ENCODE results near the gene FOXK2.

- TF ChIP-seq CHD2 (IDR thresholded peaks at IDR 0.05; ENCODE audit: low read length), result no peak
- TF ChIP-seq EP300 (IDR thresholded peaks at IDR 0.05; ENCODE audit: borderline replicate concordance in 1 of 2, low read depth in 2 of 2, low read length in 2 of 2), result no peak
- no peak for TF ChIP-seq YY1 (IDR thresholded peaks at IDR 0.05; ENCODE audit: low read depth, low read length)
- TF ChIP-seq POLR2AphosphoS5 (IDR thresholded peaks at IDR 0.05; ENCODE audit: low read depth, low read length), result no peak
- no peak for TF ChIP-seq CTCF (IDR thresholded peaks at IDR 0.05; ENCODE audit: control extremely low read depth in 1 of 3, insufficient read depth in 1 of 3, low read depth in 1 of 3, low read length in 3 of 3)
- TF ChIP-seq POLR2A (IDR thresholded peaks at IDR 0.05; ENCODE audit: control extremely low read depth in 1 of 2, low read depth in 2 of 2, low read length in 2 of 2), result no peak
- no peak for TF ChIP-seq USF2 (IDR thresholded peaks at IDR 0.05; ENCODE audit: low read length)
- TF ChIP-seq BCL11A (IDR thresholded peaks at IDR 0.05; ENCODE audit: low read depth in 2 of 2, low read length in 2 of 2), result no peak
- TF ChIP-seq KDM5A (IDR thresholded peaks at IDR 0.05; ENCODE audit: low read length), result no peak
- TF ChIP-seq KDM4A (IDR thresholded peaks at IDR 0.05; ENCODE audit: low read depth, low read length, severe bottlenecking), result no peak
- no peak for TF ChIP-seq EZH2 (IDR thresholded peaks at IDR 0.05; ENCODE audit: low read depth, low read length, severe bottlenecking)
- no peak for TF ChIP-seq SP1 (IDR thresholded peaks at IDR 0.05; ENCODE audit: low read depth, low read length)
- TF ChIP-seq TAF1 (IDR thresholded peaks at IDR 0.05; ENCODE audit: low read depth, low read length), result no peak
Observed at GRCh38 chr17:82489851-82490511, 29.6 kb upstream of the FOXK2 start.
